Ovary (tissue), 9 donors: ENCODE results near the gene LAX1. TPM values are rescaled to one million over a fixed set of nuclear protein-coding genes. Genes with fewer than 3 reads are reported as not detected.

Experiments used
- DNase-seq, 5 donors: peaks; one replicate each; pipeline ENCODE4 v3.0.0-alpha.2; 2019 to 2020
- H3K27ac ChIP-seq, 2 donors: fragments of 200-600 bp; one replicate each; pipeline versions ENCODE4 v1.5.1 to v1.8.0; 2019 to 2022
- H3K27me3 ChIP-seq: fragments of 200-600 bp; one replicate; pipeline ENCODE4 v1.8.0; 2022
- H3K36me3 ChIP-seq: fragments of 200-600 bp; sonication (generic); one replicate; pipeline ENCODE4 v1.5.1; 2019
- H3K4me1 ChIP-seq: one replicate; pipeline ENCODE4 v1.8.1; 2013; ENCODE audit warnings: mild to moderate bottlenecking, moderate library complexity; ENCODE audit not compliant: insufficient read depth
- H3K4me3 ChIP-seq: fragments of 200-600 bp; sonication (generic); one replicate; pipeline ENCODE4 v1.5.1; 2017
- H3K9me3 ChIP-seq, 2 donors: fragments of 200-600 bp in 1 of 2; sonication (generic) in 1 of 2; one replicate each; pipeline versions ENCODE4 v1.5.1 to v1.8.1; 2013 to 2019; ENCODE audit warnings: mild to moderate bottlenecking in 1 of 2, moderate library complexity in 1 of 2
- CTCF ChIP-seq, 3 donors: fragments of 450-650 bp in 2 of 3; fragments of 200-600 bp in 1 of 3; IDR thresholded peaks; one replicate each; pipeline versions ENCODE4 v1.5.1 to v1.8.0; 2016 to 2022; ENCODE audit warnings: antibody characterized with exemption in 3 of 3, mild to moderate bottlenecking in 1 of 3
- EP300 ChIP-seq: sonication (generic); formaldehyde crosslinking; IDR thresholded peaks from one replicate; pipeline ENCODE4 v1.6.1; 2017; ENCODE audit warnings: antibody characterized with exemption
- POLR2A ChIP-seq: fragments of 450-650 bp; IDR thresholded peaks from one replicate; pipeline ENCODE4 v1.6.1; 2017; ENCODE audit warnings: antibody characterized with exemption, mild to moderate bottlenecking, moderate library complexity
- WGBS, 3 donors: extraction: QIAGEN DNeasy Blood & Tissue Kit in 1 of 3; methylation state at CpG; one replicate each; pipeline versions ENCODE4 v1.1.5 to v1.1.7; 2013 to 2017; 5-methylcytosine and 5-hydroxymethylcytosine counted together
- intact Hi-C, 4 donors: fragments of 100-400 bp; cut with DNase I; formaldehyde crosslinking; loops; one replicate each; pipeline versions ENCODE4 v1.11.0 to v1.15.1; 2022 to 2023
- polyA plus RNA-seq, 2 donors: library from polyadenylated mRNA; stranded (reverse); fragments of 200-250 nt in 1 of 2; fragments of 350-450 nt in 1 of 2; fragmentation: Illumina TruSeq in 1 of 2; extraction: RNeasy Lipid Tissue Mini Kit (QIAGEN cat#74804) in 1 of 2; gene quantifications; one replicate each; pipeline ENCODE4 v1.2.3, GENCODE V29; 2013 to 2014
- total RNA-seq, 7 donors: library from RNA; depleted of rRNA in 2 of 7; stranded (reverse); fragments of >200 nt in 2 of 7; fragmentation: NEBNext Ultra II Directional in 3 of 7; extraction: Animal tissue kit (Norgen Biotek cat#: 25700) in 3 of 7; gene quantifications; one replicate each; pipeline versions ENCODE4 v1.1.0 to v1.2.4, GENCODE V29; 2016 to 2023
- donor health status: DM: no; HTN: no; CAD: no; lungs with moderate emphysema.
- donor health status: DM: no; HTN: no; CAD: no.
- donor health status: Bipolar disorder and iron deficiency.
- donor health status: DM: yes; HTN: yes; CAD: no.
- donor health status: DM: no; HTN: no; CAD: no.
- donor health status: DM: yes; HTN: yes; CAD: no.

The LAX1 gene
- total and polyA plus RNA-seq, 9 donors = 0.11 to 1.2 (median 0.24) TPM; not detected in 1

GRCh38 chr1:203763505-203763904, 1.5 kb upstream of the LAX1 start:
- Histone ChIP-seq H3K36me3 (no peaks in the 10 kb centered on the region), H3K27ac (no peak overlapping the region), H3K27me3 (no peaks in the 10 kb centered on the region), H3K9me3 (no peaks in the 10 kb centered on the region), H3K4me1 (no peaks in the 10 kb centered on the region), H3K4me3 (no peak overlapping the region)
- intact Hi-C loops = no loop called here
- DNase-seq = no peak
- WGBS, 3 donors = 91 to 96% (median 96%) methylated on average over 1 of the region's 1 CpG
- TF ChIP-seq EP300 (no peak), POLR2A (no peak)

- no peak overlapping the region for H3K4me3 ChIP-seq
- 58 to 78% (median 72%) methylated on average over 3 of the region's 3 CpGs for WGBS, 3 donors
- no peaks in the 10 kb centered on the region for H3K36me3 ChIP-seq
- H3K27me3 ChIP-seq = no peaks in the 10 kb centered on the region
- H3K27ac ChIP-seq = no peak overlapping the region
- no peak for DNase-seq
- H3K9me3 ChIP-seq = no peaks in the 10 kb centered on the region
- no peaks in the 10 kb centered on the region for H3K4me1 ChIP-seq
- intact Hi-C loops = no loop called here
- no peak for TF ChIP-seq EP300
- TF ChIP-seq POLR2A = no peak
- no peak for TF ChIP-seq CTCF (IDR thresholded peaks at IDR 0.05)
Measured at GRCh38 chr1:203764105-203765028, 616 bp upstream of the LAX1 start.

GRCh38 chr1:203768256-203768655, 3.3 kb downstream of the LAX1 start:
- DNase-seq = no peak
- WGBS, 3 donors = 77 to 83% (median 83%) methylated on average over 6 of the region's 6 CpGs
- TF ChIP-seq CTCF (IDR thresholded peaks at IDR 0.05) (no peak), POLR2A (no peak)
- no peaks in the 10 kb centered on the region for H3K36me3 ChIP-seq
- intact Hi-C loops = no loop called here
- H3K27ac ChIP-seq = no peak overlapping the region
- no peak overlapping the region for H3K4me3 ChIP-seq
- no peaks in the 10 kb centered on the region for H3K27me3 ChIP-seq
- no peaks in the 10 kb centered on the region for H3K9me3 ChIP-seq
- no peaks in the 10 kb centered on the region for H3K4me1 ChIP-seq

- no peak overlapping the region for H3K4me3 ChIP-seq
- no peaks in the 10 kb centered on the region for H3K27me3 ChIP-seq
- TF ChIP-seq EP300 (no peak), POLR2A (no peak)
- 35 to 41% (median 37%) methylated on average over 15 of the region's 15 CpGs for WGBS, 3 donors
- no peaks in the 10 kb centered on the region for H3K9me3 ChIP-seq
- no peak overlapping the region for H3K27ac ChIP-seq
- DNase-seq = peak; percentile 12 to 71 (median 45)
- H3K4me1 ChIP-seq = no peaks in the 10 kb centered on the region
- intact Hi-C loops = no loop called here
- no peaks in the 10 kb centered on the region for H3K36me3 ChIP-seq
Measured at GRCh38 chr1:203769505-203770343, 4.7 kb downstream of the LAX1 start.

DNA sequence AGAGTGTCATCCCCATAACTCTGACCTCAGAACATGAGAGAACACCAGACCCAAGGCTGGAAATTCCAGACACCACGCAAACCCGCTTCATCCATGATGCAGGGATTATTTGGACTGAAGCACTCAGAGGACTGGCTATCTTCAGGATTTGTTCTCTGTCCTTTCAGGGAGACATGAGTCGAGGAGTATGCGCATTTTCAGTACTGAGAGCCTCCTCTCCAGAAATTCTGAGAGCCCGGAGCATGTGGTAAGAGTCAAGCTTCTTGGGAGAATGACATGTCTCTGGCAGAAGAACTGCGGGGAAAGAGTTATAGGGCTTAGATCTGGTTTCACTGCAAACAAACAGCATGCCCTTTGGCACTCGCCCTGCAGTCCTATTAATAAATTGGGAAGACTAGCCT, 6.9 kb downstream of the LAX1 start:
- Histone ChIP-seq H3K27me3 (no peaks in the 10 kb centered on the region), H3K36me3 (no peaks in the 10 kb centered on the region), H3K4me3 (no peak overlapping the region), H3K4me1 (no peaks in the 10 kb centered on the region), H3K9me3 (no peaks in the 10 kb centered on the region), H3K27ac (no peak overlapping the region)
- no peak for DNase-seq
- no peak for TF ChIP-seq EP300
- no peak for TF ChIP-seq CTCF (IDR thresholded peaks at IDR 0.05)
- no peak for TF ChIP-seq POLR2A
- intact Hi-C loops = no loop called here
- 43 to 46% (median 44%) methylated on average over 7 of the region's 7 CpGs for WGBS, 3 donors
